Retinal pigment epithelial cell (primary cell): Measurements from ENCODE around the gene PLEKHH1.
"Not testable (repeated sequence)": the region's sequence is repeated elsewhere in the genome, so short reads cannot be mapped to it uniquely, and the experiment has no call there.

Experiments used
- DNase-seq: peaks from one replicate; pipeline ENCODE4 v3.0.0-alpha.2; 2010; ENCODE audit warnings: low read depth
- H3K4me3 ChIP-seq: 2 replicates; pipeline ENCODE4 v1.5.1; 2011; ENCODE audit warnings: mild to moderate bottlenecking, low read length, control low read depth, moderate library complexity
- CTCF ChIP-seq: conservative IDR thresholded peaks from 2 replicates; pipeline ENCODE4 v1.5.1; 2011; ENCODE audit warnings: low read depth, low read length, control low read depth, inconsistent platforms

PLEKHH1 gene

GRCh38 chr14:67623114-67623513 lies 90.0 kb downstream of the PLEKHH1 start:
- DNase-seq = no peak
- no peak overlapping the region for H3K4me3 ChIP-seq
- no peak for TF ChIP-seq CTCF

- DNase-seq, H3K4me3 ChIP-seq: not testable (repeated sequence)
Measured at GRCh38 chr14:67626131-67626530, 93.0 kb downstream of the PLEKHH1 start.

GRCh38 chr14:67627519-67627918 lies 94.4 kb downstream of the PLEKHH1 start:
- H3K4me3 ChIP-seq = no peak overlapping the region
- DNase-seq = no peak
- no peak for TF ChIP-seq CTCF

GRCh38 chr14:67630186-67630585 lies 97.1 kb downstream of the PLEKHH1 start:
- no peak overlapping the region for H3K4me3 ChIP-seq
- TF ChIP-seq CTCF = no peak
- DNase-seq = no peak

GRCh38 chr14:67630938-67631337 lies 97.8 kb downstream of the PLEKHH1 start:
- H3K4me3 ChIP-seq = no peak overlapping the region
- no peak for TF ChIP-seq CTCF
- DNase-seq = no peak

- no peak for TF ChIP-seq CTCF
- no peak for DNase-seq
- H3K4me3 ChIP-seq = no peak overlapping the region
Measured at GRCh38 chr14:67633451-67634147, 100.5 kb downstream of the PLEKHH1 start.

GRCh38 chr14:67636361-67636919 lies 103.3 kb downstream of the PLEKHH1 start:
- H3K4me3 ChIP-seq = no peak overlapping the region
- no peak for DNase-seq
- TF ChIP-seq CTCF = no peak
